ENCODE results near the gene SSBP3.
A peak's percentile ranks its signal among the peaks of the same experiment; 100 is the strongest.

SSBP3 gene

DNA sequence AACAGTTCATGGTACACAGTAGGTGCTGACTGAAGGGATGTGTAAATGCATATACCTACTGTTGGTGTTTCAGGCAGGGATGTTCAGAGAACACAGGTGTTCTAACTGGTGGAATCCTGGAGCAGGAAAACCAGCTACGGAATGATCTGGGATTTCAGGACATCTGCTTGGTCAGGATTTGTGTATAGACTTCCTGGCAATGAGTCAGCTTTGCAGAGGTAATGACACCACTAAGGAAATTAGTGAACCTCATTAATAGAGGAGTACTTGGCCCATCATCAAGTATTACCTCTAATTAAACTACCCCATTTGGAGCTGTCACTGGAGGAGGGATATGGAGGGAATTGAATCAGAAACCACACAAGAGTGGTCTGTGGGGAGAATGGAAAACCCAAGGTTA is 198.9 kb downstream of the SSBP3 start:
- TF ChIP-seq, protein P1, sequence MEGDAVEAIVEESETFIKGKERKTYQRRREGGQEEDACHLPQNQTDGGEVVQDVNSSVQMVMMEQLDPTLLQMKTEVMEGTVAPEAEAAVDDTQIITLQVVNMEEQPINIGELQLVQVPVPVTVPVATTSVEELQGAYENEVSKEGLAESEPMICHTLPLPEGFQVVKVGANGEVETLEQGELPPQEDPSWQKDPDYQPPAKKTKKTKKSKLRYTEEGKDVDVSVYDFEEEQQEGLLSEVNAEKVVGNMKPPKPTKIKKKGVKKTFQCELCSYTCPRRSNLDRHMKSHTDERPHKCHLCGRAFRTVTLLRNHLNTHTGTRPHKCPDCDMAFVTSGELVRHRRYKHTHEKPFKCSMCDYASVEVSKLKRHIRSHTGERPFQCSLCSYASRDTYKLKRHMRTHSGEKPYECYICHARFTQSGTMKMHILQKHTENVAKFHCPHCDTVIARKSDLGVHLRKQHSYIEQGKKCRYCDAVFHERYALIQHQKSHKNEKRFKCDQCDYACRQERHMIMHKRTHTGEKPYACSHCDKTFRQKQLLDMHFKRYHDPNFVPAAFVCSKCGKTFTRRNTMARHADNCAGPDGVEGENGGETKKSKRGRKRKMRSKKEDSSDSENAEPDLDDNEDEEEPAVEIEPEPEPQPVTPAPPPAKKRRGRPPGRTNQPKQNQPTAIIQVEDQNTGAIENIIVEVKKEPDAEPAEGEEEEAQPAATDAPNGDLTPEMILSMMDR (conservative IDR thresholded peaks at IDR 0.05; ENCODE audit: low read depth, low read length), result no peak
- no peak for DNase-seq (ENCODE audit: low read depth)
- no peak overlapping the region for H3K4me3 ChIP-seq (ENCODE audit: low read depth, low read length)

DNA sequence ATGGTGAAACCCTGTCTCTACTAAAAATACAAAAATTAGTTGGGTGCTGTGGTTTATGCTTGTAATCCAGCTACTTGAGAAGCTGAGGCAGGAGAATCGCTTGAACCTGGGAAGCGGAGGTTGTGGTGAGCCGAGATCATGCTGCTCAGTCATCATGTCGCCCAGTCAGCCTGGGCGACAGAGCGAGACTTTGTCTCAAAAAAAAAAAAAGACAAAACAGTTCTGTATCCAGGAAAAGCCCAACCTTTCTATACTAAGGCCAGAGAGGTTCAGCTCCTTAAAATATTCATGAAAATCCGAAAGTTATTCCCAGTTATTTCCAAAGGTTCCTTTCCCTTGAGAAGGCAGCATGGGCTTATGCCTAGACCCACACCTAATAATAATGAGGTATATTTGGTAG is 202.0 kb downstream of the SSBP3 start:
- no peak for DNase-seq (ENCODE audit: low read depth)
- no peak overlapping the region for H3K4me3 ChIP-seq (ENCODE audit: low read depth, low read length)
- TF ChIP-seq, protein P1 (conservative IDR thresholded peaks at IDR 0.05; ENCODE audit: low read depth, low read length), result no peak

DNA sequence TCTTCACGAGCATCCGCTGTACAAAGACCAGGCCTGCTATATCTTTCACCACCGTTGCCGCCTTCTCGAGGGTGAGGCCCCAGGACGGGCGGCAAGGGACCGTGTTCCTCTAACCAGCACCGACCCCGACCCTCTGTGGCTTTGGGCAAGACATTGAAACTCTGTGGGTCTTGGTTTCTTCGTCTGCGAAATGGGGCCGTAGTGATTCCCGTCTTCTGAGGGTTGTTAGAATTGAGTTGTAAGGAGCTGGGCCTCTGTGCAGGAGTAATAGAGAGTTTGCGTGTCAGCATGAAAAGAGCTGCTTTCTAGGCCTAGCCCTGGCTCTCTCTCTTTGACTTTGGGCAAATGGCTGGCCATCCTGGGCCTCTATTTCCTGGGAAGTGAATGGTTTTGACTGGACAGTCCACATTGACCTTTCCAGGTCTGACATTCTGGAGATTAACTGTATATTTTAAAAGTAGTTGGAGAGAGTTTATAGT is 205.6 kb downstream of the SSBP3 start:
- TF ChIP-seq, protein P1 (conservative IDR thresholded peaks at IDR 0.05; ENCODE audit: low read depth, low read length), result no peak
- H3K4me3 ChIP-seq (ENCODE audit: low read depth, low read length), result peak overlapping the region; percentile 98
- no peak for DNase-seq (ENCODE audit: low read depth)

DNA sequence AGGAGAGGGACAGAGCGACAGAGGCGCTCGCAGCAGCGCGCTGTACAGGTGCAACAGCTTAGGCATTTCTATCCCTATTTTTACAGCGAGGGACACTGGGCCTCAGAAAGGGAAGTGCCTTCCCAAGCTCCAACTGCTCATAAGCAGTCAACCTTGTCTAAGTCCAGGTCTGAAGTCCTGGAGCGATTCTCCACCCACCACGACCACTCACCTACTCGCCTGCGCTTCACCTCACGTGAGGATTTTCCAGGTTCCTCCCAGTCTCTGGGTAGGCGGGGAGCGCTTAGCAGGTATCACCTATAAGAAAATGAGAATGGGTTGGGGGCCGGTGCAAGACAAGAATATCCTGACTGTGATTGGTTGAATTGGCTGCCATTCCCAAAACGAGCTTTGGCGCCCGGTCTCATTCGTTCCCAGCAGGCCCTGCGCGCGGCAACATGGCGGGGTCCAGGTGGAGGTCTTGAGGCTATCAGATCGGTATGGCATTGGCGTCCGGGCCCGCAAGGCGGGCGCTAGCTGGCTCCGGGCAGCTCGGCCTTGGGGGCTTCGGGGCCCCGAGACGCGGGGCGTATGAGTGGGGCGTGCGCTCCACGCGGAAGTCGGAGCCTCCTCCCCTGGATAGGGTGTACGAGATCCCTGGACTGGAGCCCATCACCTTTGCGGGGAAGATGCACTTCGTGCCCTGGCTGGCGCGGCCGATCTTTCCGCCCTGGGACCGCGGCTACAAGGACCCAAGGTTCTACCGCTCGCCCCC is 206.3 kb downstream of the SSBP3 start, which contains the start of the genes CYB5RL and MRPL37:
TSS of gene CYB5RL (minus strand) at position 266 of the 754 bp plus-strand sequence. CDS start 4,414 bp downstream, outside the sequence.
TSS of gene MRPL37 (plus strand) at position 403 of the 754 bp plus-strand sequence. CDS start at position 480, 77 bp downstream.
- DNase-seq (ENCODE audit: low read depth), result peak; percentile 98
- peak within 1 kb of the TSS; percentile 98 for H3K4me3 ChIP-seq (ENCODE audit: low read depth, low read length)
- TF ChIP-seq, protein P1 (conservative IDR thresholded peaks at IDR 0.05; ENCODE audit: low read depth, low read length), result no peak

DNA sequence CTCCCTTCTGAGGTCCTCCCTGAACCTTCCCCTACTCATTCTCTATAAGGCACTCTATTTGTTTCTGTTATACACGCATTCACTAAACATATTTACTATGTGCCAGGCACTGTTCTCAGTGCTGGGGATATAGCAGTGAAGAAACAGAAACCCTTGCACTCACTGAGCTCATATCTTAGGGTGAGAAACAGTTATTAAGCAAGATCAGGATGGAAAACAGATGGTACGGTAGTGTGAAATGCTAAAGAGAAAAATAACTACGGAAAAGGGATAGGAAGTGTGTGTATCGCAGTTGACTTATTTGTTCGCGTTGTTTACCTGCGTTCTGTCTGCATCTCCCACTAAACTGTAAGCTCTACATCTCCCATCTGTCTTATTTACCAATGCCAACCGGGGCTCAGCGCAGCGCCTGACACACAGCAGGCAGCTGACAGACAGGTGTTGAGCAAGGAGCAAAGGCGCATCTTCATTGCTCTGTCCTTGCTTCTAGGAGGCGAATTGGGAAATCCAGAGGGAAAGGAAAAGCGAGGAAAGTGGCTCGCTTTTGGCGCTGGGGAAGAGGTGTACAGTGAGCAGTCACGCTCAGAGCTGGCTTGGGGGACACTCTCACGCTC is 206.9 kb downstream of the SSBP3 start:
- TF ChIP-seq, protein P1 (conservative IDR thresholded peaks at IDR 0.05; ENCODE audit: low read depth, low read length), result no peak
- DNase-seq (ENCODE audit: low read depth), result no peak
- H3K4me3 ChIP-seq (ENCODE audit: low read depth, low read length), result peak overlapping the region; percentile 98

DNA sequence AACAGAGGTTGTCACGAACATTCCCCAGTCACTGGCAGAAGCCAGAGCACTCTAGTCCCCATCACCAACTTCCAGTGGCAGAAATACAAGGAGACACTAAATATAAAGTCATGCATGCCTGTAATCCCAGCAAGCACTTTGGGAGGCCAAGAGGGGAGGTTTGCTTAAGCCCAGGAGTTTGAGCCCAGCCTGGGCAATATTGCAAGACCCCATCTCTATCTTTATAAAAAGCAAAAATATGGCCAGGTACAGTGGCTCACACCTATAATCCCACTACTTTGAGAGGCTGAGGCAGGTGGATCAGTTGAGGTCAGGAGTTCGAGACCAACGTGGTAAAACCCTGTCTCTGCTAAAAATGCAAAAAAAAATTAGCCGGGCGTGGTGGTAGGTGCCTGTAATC is 212.7 kb downstream of the SSBP3 start:
- no peak for DNase-seq (ENCODE audit: low read depth)
- H3K4me3 ChIP-seq (ENCODE audit: low read depth, low read length), result no peak overlapping the region
- TF ChIP-seq, protein P1 (conservative IDR thresholded peaks at IDR 0.05; ENCODE audit: low read depth, low read length), result no peak
